GM21576 (cell line): ENCODE measurements around the gene BFSP1.

Source experiments
- ATAC-seq: cut with Tn5 transposase; IDR thresholded peaks from one replicate; pipeline ENCODE4 v1.9.1; 2021; ENCODE audit warnings: mild to moderate bottlenecking, moderate library complexity; ENCODE audit not compliant: unreplicated experiment

The BFSP1 gene

DNA sequence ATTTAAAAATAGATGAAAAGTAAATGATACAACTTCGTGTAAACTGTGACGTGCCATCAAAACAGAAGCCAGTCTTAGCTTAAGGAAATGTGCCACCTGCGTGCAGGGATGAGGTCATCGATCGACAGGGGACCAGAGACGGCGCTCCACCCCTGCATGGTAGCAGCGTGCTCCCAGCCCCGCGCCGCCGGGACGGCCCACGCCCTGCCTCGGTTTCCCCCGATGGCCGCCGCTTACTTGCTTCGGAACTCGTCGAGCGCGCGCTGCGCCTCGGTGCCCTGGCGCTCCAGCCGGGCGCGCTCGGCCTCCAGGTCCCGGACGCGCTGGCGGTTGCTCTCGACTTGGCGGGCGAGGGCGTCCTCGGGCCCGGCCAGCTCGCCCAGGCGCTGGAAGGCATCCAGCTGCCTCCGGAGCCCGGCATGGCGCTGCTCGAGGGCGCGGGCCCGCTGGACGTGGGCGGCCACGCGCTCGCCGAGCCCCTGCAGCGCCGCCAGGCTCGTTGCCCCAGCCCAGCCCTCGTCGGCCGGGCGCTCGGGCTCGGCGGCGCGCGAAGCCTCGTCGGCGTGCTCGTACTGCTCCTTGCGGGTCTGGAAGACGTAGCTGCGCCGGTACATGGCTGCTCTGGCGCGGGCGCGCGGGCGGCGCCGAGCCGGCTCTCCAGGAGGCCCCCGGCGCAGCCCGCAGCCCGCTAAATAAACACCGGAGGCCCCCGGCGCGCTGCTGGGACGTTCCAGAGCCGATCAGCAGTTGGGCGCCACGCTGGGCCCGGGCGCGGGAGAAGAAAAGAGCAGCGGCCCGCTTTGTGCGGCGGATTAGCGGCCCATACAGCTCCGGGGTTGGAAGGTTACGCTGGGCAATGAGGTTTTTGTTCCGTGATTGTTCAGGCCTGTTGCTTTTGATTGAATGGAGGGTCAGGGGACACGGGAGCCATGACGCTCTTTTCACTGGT is at the start of gene BFSP1:
BFSP1 (minus strand) TSS at position 664 of the 949 bp plus-strand sequence; CDS start at position 614, 50 bp downstream.
- no peak for ATAC-seq

GRCh38 chr20:17580895-17581294 is 49.7 kb upstream of the BFSP1 start:
- ATAC-seq, result no peak

DNA sequence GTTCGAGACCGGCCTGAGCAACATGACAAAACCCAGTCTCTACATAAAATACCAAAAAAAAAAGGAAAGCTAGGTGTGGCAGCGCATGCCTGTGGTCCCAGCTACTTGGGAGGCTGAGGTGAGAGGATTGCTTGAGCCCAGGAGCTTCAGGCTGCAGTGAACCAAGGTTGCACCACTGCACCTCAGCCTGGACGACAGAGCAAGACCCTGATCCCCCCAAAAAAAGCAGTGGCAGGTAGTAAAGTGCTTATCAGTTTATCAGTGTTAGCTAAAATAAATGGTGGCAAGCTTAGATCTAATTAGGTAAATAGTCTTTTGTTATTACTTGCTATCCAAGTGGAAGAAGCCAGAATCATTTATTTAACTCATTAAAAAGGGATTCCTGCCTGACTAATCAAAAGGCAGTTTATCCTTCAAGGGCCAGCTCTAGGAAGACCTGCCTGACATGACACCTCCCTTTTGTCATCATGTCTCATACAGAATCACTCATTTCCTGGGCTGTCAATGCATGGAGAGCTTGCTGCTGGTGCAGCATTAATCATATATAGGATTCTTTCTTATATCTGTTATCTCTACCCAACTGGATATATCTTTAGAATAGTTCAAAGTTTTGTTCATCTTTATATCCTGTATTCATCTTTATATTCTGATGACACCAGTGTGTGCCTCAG is 48.3 kb upstream of the BFSP1 start:
- ATAC-seq, result no peak

DNA sequence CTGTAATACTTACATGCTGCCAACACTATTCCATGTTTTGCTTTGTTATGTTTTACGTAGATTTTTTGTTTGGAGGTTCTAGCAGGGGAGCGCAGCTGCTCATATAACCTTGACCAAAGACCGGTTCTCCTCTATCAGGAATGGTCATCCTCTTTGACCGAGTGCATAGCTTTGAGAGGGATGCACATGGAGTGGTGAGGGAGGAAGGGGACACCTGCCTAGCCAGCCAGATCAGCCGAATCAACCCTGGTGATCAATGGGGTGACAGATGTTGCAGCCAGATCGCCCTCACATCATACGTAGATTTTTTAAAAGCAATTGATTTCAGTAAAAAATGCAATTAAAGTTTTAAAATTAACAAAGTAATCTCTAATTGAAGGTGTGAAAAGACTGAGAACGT is 45.0 kb upstream of the BFSP1 start:
- ATAC-seq, result no peak

DNA sequence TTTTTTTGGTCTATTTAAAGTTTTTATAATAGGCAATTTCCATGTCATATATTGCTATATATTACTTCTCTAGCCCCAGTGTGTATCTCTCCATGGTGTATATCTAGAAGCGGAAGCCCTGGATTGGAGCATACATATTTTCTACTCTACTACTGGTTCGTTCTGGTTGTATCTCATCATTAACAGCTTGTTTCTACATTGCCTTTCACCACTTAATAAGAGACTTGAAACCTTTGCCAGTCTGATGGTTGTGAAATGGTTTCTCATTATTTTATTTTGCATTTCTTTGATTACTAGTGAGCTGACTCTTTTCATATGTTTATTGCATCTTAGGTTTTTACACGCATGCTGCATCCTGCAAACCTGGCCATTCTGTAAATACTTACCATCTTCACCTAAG is 42.3 kb upstream of the BFSP1 start:
- ATAC-seq, result no peak

- no peak for ATAC-seq
These were observed 41.0 kb upstream of the BFSP1 start for GRCh38 chr20:17572034-17572638.

DNA sequence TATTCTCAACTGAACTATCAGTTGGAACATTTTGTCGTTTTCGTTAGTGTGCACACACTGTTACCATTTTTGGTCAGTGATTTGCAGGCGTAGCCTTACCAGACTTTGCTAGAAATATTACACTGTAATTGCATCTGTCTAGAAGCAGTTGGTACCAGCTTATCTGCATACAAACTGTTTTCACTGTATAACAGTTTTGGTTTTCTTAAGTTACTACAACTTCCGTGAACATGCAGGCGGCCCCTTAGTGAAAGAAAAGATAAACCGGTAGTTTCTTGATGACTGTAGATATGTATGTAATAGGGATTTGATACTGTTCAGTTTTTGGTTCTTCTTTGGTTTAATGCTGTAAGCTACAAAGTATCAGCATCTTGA is 40.0 kb upstream of the BFSP1 start:
- ATAC-seq, result no peak

GRCh38 chr20:17570347-17571152 is 39.4 kb upstream of the BFSP1 start:
- peak; percentile 33 for ATAC-seq

- ATAC-seq, result peak; percentile 88
These were observed 38.6 kb upstream of the BFSP1 start, which contains the start of gene DSTN for GRCh38 chr20:17569616-17570346. DSTN (plus strand) TSS chr20:17570075; CDS start chr20:17570209, 134 bp downstream.

GRCh38 chr20:17568972-17569521 is 37.9 kb upstream of the BFSP1 start:
- no peak for ATAC-seq

GRCh38 chr20:17568045-17568788 is 37.0 kb upstream of the BFSP1 start:
- ATAC-seq, result no peak

GRCh38 chr20:17566345-17566744 is 35.2 kb upstream of the BFSP1 start:
- no peak for ATAC-seq

DNA sequence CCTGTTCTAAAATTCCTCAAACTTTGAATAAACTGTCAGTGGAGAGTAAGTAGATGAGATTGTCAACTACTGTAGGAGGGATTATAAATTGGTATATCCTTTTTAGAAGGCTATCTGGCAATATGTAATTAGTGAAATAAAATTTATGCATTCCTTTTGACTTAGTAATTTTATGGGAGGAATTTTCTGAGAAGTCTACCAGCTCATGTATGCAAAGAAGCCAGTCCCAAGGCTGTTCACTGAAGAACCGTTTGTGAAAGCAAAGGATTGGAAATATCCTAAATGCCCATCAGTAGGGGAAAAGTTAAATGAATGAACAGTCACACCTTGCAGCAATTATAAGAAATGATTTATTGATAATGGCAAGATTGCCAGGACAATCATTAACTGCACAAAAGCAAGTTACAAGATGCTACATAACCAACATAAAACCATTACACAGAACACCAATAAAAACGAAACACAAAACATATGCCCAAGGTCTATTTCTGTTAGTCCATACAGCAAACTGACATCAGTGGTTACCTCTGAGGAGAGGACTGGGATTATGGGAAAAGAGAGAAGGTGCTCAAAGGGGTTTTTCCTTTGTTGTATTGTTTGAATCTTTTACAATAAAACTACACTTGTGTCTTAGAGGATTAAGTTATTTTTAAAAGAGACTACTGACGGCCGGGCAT is 34.1 kb upstream of the BFSP1 start:
- ATAC-seq, result no peak

- no peak for ATAC-seq
These were observed 31.7 kb upstream of the BFSP1 start for GRCh38 chr20:17562804-17563305.

DNA sequence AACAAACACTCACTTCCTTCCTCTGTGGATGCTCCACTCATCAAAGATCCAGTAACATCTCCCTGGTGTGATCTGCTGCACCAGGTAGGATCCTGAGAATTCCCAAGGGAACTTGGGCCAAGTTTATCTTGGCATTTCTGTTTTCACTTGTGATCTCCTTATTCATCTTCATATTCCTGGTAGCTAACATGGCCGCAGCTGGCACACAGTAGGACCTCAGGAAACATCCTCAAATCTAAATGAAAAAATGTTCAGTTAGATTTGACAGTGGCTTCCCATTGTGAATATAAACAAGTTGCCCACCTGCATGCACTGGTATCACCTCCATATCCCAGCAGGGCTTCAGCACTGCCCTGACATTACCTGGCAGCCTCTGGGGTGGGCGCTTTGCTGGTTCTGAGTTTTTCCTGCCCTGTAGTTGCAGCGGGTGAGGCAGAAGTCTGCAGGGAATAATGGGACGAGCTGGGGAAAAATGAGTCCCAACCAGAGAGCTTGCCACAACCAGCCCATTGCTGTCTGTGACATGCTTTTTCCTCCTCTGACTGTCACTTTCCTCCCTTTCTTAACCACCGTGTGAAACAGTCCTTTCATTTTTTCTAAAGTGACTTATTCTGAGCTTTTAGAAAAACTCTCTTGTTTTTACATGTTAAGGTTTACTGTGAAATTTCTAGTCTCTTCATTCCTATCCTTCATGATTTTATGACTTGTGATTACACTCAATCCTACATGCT is 29.3 kb upstream of the BFSP1 start:
- no peak for ATAC-seq

DNA sequence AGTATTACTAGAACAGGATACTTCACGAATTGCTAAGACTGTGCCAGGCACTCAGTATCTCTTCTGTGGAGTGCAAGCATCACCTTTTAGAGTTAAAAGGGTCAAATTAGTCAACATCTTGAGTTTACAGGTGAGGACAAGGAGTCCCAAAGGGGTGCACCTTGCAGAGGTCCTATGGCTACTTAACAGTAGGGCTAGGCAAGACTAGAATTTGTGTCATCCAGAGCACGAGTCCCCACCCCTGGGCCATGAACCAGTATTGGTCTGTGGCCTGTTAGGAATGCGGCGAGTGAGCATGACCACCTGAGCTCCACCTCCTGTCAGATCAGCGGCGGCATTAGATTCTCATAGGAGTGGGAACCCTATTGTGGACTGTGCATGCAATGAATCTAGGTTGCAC is 28.2 kb upstream of the BFSP1 start:
- no peak for ATAC-seq

DNA sequence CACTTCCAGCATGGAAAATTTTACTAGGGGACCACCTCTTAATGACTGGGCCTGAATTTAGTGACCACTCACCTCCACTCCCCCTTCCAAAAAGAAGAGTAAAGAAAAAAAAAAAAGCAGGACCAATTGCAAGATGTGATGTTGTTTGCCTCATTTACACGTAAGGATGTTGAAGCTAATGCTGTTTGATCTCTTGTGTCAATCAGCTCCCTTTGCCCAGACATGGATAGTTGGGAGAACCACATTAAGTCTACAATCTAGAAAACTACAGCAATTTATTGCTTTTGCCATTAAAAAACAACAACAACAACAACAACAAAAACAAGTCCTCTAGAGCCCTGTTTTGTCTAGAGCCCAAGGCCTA is 27.7 kb upstream of the BFSP1 start:
- ATAC-seq, result no peak
